HEK293T (cell line): ENCODE measurements around the gene VAV1.

Source experiments
- BHLHE40 ChIP-seq: fragments of 450-650 bp; IDR thresholded peaks from 2 replicates; pipeline ENCODE4 v1.6.1; 2016; ENCODE audit warnings: mild to moderate bottlenecking, moderate library complexity, borderline replicate concordance
- CTBP1 ChIP-seq: fragments of 450-650 bp; IDR thresholded peaks from 2 replicates; pipeline ENCODE4 v1.6.1; 2016; ENCODE audit warnings: borderline replicate concordance
- ELF4 ChIP-seq: fragments of 450-650 bp; IDR thresholded peaks from 2 replicates; pipeline ENCODE4 v1.6.1; 2017; ENCODE audit warnings: antibody characterized with exemption
- FOXA1 ChIP-seq: fragments of 450-650 bp; IDR thresholded peaks from 2 replicates; pipeline ENCODE4 v1.6.1; 2016; ENCODE audit warnings: mild to moderate bottlenecking
- FOXK2 ChIP-seq: fragments of 450-650 bp; IDR thresholded peaks from 2 replicates; pipeline ENCODE4 v1.6.1; 2016; ENCODE audit warnings: mild to moderate bottlenecking
- FOXM1 ChIP-seq: fragments of 450-650 bp; IDR thresholded peaks from 2 replicates; pipeline ENCODE4 v1.6.1; 2017; ENCODE audit warnings: mild to moderate bottlenecking, borderline replicate concordance
- HDGF ChIP-seq: fragments of 450-650 bp; IDR thresholded peaks from 2 replicates; pipeline ENCODE4 v1.6.1; 2017; ENCODE audit warnings: antibody characterized with exemption, borderline replicate concordance
- LEF1 ChIP-seq: fragments of 450-650 bp; IDR thresholded peaks from 2 replicates; pipeline ENCODE4 v1.6.1; 2017; ENCODE audit warnings: mild to moderate bottlenecking, borderline replicate concordance
- NFRKB ChIP-seq: fragments of 450-650 bp; IDR thresholded peaks from 2 replicates; pipeline ENCODE4 v1.6.1; 2016; ENCODE audit warnings: mild to moderate bottlenecking, moderate library complexity
- PKNOX1 ChIP-seq: fragments of 450-650 bp; IDR thresholded peaks from 2 replicates; pipeline ENCODE4 v1.6.1; 2016
- SP1 ChIP-seq: fragments of 450-650 bp; IDR thresholded peaks from 2 replicates; pipeline ENCODE4 v1.6.1; 2017
- SUZ12 ChIP-seq: fragments of 450-650 bp; IDR thresholded peaks from 2 replicates; pipeline ENCODE4 v1.6.1; 2016; ENCODE audit warnings: mild to moderate bottlenecking
- TARDBP ChIP-seq: fragments of 450-650 bp; IDR thresholded peaks from 2 replicates; pipeline ENCODE4 v1.6.1; 2016

- TF ChIP-seq FOXK2 (no peak), BHLHE40 (no peak), CTBP1 (no peak), SUZ12 (no peak), FOXA1 (no peak), FOXM1 (no peak), TARDBP (no peak), LEF1 (no peak), HDGF (no peak), SP1 (no peak), PKNOX1 (no peak), NFRKB (no peak), ELF4 (no peak)
Measured at GRCh38 chr19:6821639-6822310, 49.3 kb downstream of the VAV1 start.
